H9 (cell line): Measurements from ENCODE around the gene THBS2. TPM values are rescaled to one million over a fixed set of nuclear protein-coding genes. Genes with fewer than 3 reads are reported as not detected.

Experiments used
- DNase-seq: peaks from one replicate; pipeline ENCODE4 v3.0.0-alpha.2; 2017
- H2AFZ ChIP-seq: one replicate; pipeline ENCODE4 v1.6.1; 2013; ENCODE audit warnings: mild to moderate bottlenecking, low read length, control low read depth, moderate library complexity
- H2AK5ac ChIP-seq: 2 replicates; pipeline ENCODE4 v1.6.1; 2013; ENCODE audit warnings: low read length, control low read depth, mixed read lengths; ENCODE audit not compliant: insufficient read length
- H2BK120ac ChIP-seq: one replicate; pipeline ENCODE4 v1.6.1; 2013; ENCODE audit warnings: low read depth, mild to moderate bottlenecking, low read length, control low read depth, inconsistent platforms; ENCODE audit not compliant: poor library complexity, severe bottlenecking
- H2BK12ac ChIP-seq: 2 replicates; pipeline ENCODE4 v1.6.1; 2013; ENCODE audit warnings: low read length, control low read depth, mixed read lengths, low read depth; ENCODE audit not compliant: insufficient read length
- H2BK15ac ChIP-seq: 2 replicates; pipeline ENCODE4 v1.6.1; 2013; ENCODE audit warnings: low read depth, low read length, control low read depth
- H2BK20ac ChIP-seq: one replicate; pipeline ENCODE4 v1.6.1; 2013; ENCODE audit warnings: low read depth, mild to moderate bottlenecking, low read length, control low read depth, inconsistent platforms; ENCODE audit not compliant: poor library complexity, severe bottlenecking
- H2BK5ac ChIP-seq: 2 replicates; pipeline ENCODE4 v1.6.1; 2013; ENCODE audit warnings: low read length, control low read depth, mixed read lengths; ENCODE audit not compliant: insufficient read length
- H3K14ac ChIP-seq: 2 replicates; pipeline ENCODE4 v1.6.1; 2013; ENCODE audit warnings: low read length, control low read depth; ENCODE audit not compliant: insufficient read depth
- H3K18ac ChIP-seq: 2 replicates; pipeline ENCODE4 v1.6.1; 2013; ENCODE audit warnings: low read depth, mild to moderate bottlenecking, mixed read lengths, low read length, control low read depth; ENCODE audit not compliant: insufficient read length
- H3K23ac ChIP-seq: 2 replicates; pipeline ENCODE4 v1.6.1; 2013; ENCODE audit warnings: low read length, control low read depth, mixed read lengths, low read depth; ENCODE audit not compliant: insufficient read length
- H3K23me2 ChIP-seq: 2 replicates; pipeline ENCODE4 v1.6.1; 2013; ENCODE audit warnings: low read depth, mild to moderate bottlenecking, mixed read lengths, low read length, control low read depth; ENCODE audit not compliant: insufficient read length, poor library complexity, severe bottlenecking
- H3K27ac ChIP-seq: 2 replicates; pipeline ENCODE4 v1.5.1; 2013; ENCODE audit warnings: low read length, control low read depth, mixed read lengths, low read depth; ENCODE audit not compliant: insufficient read length
- H3K27me3 ChIP-seq: 2 replicates; pipeline ENCODE4 v1.6.1; 2013; ENCODE audit warnings: low read length, control low read depth, inconsistent platforms; ENCODE audit not compliant: insufficient read depth
- H3K4ac ChIP-seq: 2 replicates; pipeline ENCODE4 v1.6.1; 2013; ENCODE audit warnings: low read depth, mild to moderate bottlenecking, control low read depth, inconsistent platforms, low read length, moderate library complexity
- H3K4me1 ChIP-seq: 2 replicates; pipeline ENCODE4 v1.6.1; 2013; ENCODE audit warnings: low read length, control low read depth, inconsistent platforms; ENCODE audit not compliant: insufficient read depth
- H3K4me2 ChIP-seq: 2 replicates; pipeline ENCODE4 v1.6.1; 2013; ENCODE audit warnings: low read length, control low read depth, mixed read lengths; ENCODE audit not compliant: insufficient read length, insufficient read depth
- H3K56ac ChIP-seq: 2 replicates; pipeline ENCODE4 v1.6.1; 2013; ENCODE audit warnings: low read depth, mild to moderate bottlenecking, mixed read lengths, low read length, control low read depth; ENCODE audit not compliant: insufficient read length
- H3K79me1 ChIP-seq: 2 replicates; pipeline ENCODE4 v1.6.1; 2013; ENCODE audit warnings: low read depth, mild to moderate bottlenecking, moderate library complexity, low read length, control low read depth, inconsistent platforms; ENCODE audit not compliant: insufficient read depth, poor library complexity, severe bottlenecking
- H3K79me2 ChIP-seq: 2 replicates; pipeline ENCODE4 v1.6.1; 2013; ENCODE audit warnings: low read length, control low read depth, inconsistent platforms; ENCODE audit not compliant: insufficient read depth
- H3K9ac ChIP-seq: 2 replicates; pipeline ENCODE4 v1.6.1; 2013; ENCODE audit warnings: low read length, control low read depth, mixed read lengths; ENCODE audit not compliant: insufficient read length; ENCODE audit errors: extremely low read depth
- H3K9me3 ChIP-seq: one replicate; pipeline ENCODE4 v1.6.1; 2013; ENCODE audit warnings: low read depth, low read length, inconsistent platforms; ENCODE audit not compliant: control insufficient read depth
- H3T11ph ChIP-seq: one replicate; pipeline ENCODE4 v1.6.1; 2013; ENCODE audit warnings: mild to moderate bottlenecking, low read length, control low read depth, inconsistent platforms
- H4K20me1 ChIP-seq: one replicate; pipeline ENCODE4 v1.6.1; 2013; ENCODE audit not compliant: control insufficient read depth, insufficient read length, insufficient read depth
- H4K5ac ChIP-seq: 2 replicates; pipeline ENCODE4 v1.6.1; 2013; ENCODE audit warnings: low read depth, mild to moderate bottlenecking, mixed read lengths, low read length, control low read depth; ENCODE audit not compliant: insufficient read length
- H4K8ac ChIP-seq: replicated peaks from 2 replicates; pipeline ENCODE4 v1.6.1; 2013; ENCODE audit warnings: low read length, control low read depth, mixed read lengths, low read depth; ENCODE audit not compliant: insufficient read length
- H4K91ac ChIP-seq: 2 replicates; pipeline ENCODE4 v1.6.1; 2013; ENCODE audit warnings: low read depth, mild to moderate bottlenecking, moderate library complexity, mixed read lengths, low read length, control low read depth; ENCODE audit not compliant: insufficient read length
- H3K27ac Mint-ChIP-seq, 3 experiments: 2 replicates in 2 of 3; 3 replicates in 1 of 3; pipeline ENCODE4 v1.8.0; 2020 to 2021; ENCODE audit warnings: mixed read lengths in 3 of 3, mild to moderate bottlenecking in 1 of 3, moderate library complexity in 1 of 3
- H3K27me3 Mint-ChIP-seq: 2 replicates; pipeline ENCODE4 v1.8.0; 2021; ENCODE audit warnings: low read depth, mild to moderate bottlenecking, moderate library complexity, mixed read lengths
- H3K36me3 Mint-ChIP-seq, 3 experiments: 2 replicates in 2 of 3; 3 replicates in 1 of 3; pipeline ENCODE4 v1.8.0; 2020 to 2021; ENCODE audit warnings: low read depth in 3 of 3, mixed read lengths in 3 of 3; ENCODE audit not compliant: insufficient read depth in 1 of 3
- H3K4me1 Mint-ChIP-seq, 2 experiments: 2 replicates each; pipeline ENCODE4 v1.8.0; 2020; ENCODE audit warnings: mixed read lengths in 2 of 2
- H3K4me3 Mint-ChIP-seq, 2 experiments: 2 replicates in 1 of 2; 3 replicates in 1 of 2; pipeline ENCODE4 v1.8.0; 2020 to 2021; ENCODE audit warnings: mild to moderate bottlenecking in 2 of 2, mixed read lengths in 2 of 2, moderate library complexity in 1 of 2
- H3K9me3 Mint-ChIP-seq, 2 experiments: 2 replicates in 1 of 2; 3 replicates in 1 of 2; pipeline ENCODE4 v1.8.0; 2020; ENCODE audit warnings: mild to moderate bottlenecking in 2 of 2, mixed read lengths in 2 of 2, moderate library complexity in 1 of 2
- WGBS: extraction: QIAGEN DNeasy Blood & Tissue Kit; methylation state at CpG from one replicate; pipeline ENCODE4 v1.1.7; 2013; ENCODE audit warnings: missing lambda C conversion rate, low lambda C conversion rate, mixed read lengths; ENCODE audit not compliant: insufficient read length; ENCODE audit errors: extremely low coverage; 5-methylcytosine and 5-hydroxymethylcytosine counted together
- total RNA-seq: library from RNA; stranded (reverse); gene quantifications from 2 replicates; pipeline ENCODE4 v1.2.1, GENCODE V29; 2021
- TF ChIP-seq, protein P1 (sequence below): fragments of 200-600 bp; sonication (generic); conservative IDR thresholded peaks from 3 replicates; pipeline ENCODE4 v1.8.0; 2021; ENCODE audit warnings: antibody characterized with exemption, mild to moderate bottlenecking

Gene THBS2
- total RNA-seq, 1 experiment from 2014 or later: 14.7 TPM

DNA sequence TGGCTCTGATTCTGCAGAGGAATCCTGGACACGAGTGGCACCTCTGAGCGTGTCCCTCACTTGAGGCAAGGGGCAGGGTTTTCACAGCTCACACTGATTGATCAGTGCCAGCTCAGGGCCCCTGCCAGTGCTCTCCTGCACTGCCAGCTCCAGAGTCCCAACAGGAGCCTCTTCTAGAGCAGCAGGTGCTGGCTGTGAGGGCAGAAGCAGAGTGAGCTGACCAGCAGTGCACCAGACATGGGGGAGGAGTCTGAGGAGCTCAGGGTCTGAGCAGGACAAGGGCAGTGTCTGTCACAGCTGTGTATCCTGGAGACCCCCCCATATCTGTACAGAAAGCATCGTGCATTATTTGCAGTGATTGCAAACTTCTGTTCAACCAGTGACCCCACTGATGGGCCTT lies 31.5 kb upstream of the THBS2 start:
- Histone ChIP-seq H3T11ph (no peak overlapping the region), H3K27ac (no peak overlapping the region), H3K79me1 (no peaks in the 10 kb centered on the region), H4K5ac (no peak overlapping the region), H2BK5ac (no peak overlapping the region), H3K79me2 (no peaks in the 10 kb centered on the region), H4K8ac (no peak overlapping the region), H4K91ac (no peak overlapping the region), H3K18ac (no peak overlapping the region), H2BK12ac (no peak overlapping the region), H4K20me1 (no peaks in the 10 kb centered on the region), H3K9ac (no peak overlapping the region), H3K4ac (no peak overlapping the region), H2BK20ac (no peak overlapping the region), H3K27me3 (no peaks in the 10 kb centered on the region), H2BK120ac (no peak overlapping the region), H3K4me2 (no peak overlapping the region), H3K56ac (no peak overlapping the region), H3K23ac (no peak overlapping the region), H3K4me1 (no peaks in the 10 kb centered on the region), H2AFZ (no peak overlapping the region), H2AK5ac (no peak overlapping the region), H2BK15ac (no peak overlapping the region), H3K14ac (no peak overlapping the region), H3K9me3 (no peaks in the 10 kb centered on the region), H3K23me2 (no peaks in the 10 kb centered on the region)
- DNase-seq: no peak
- H3K4me3 Mint-ChIP-seq: no peak overlapping the region
- H3K9me3 Mint-ChIP-seq: no peaks in the 10 kb centered on the region
- WGBS: no CpG with 5 or more reads among the region's 3 CpGs
- H3K27me3 Mint-ChIP-seq: no peaks in the 10 kb centered on the region; the same call in none of the 2 replicates
- no peaks in the 10 kb centered on the region for H3K4me1 Mint-ChIP-seq
- H3K36me3 Mint-ChIP-seq: no peaks in the 10 kb centered on the region
- H3K27ac Mint-ChIP-seq: no peak overlapping the region
- TF ChIP-seq, protein P1, sequence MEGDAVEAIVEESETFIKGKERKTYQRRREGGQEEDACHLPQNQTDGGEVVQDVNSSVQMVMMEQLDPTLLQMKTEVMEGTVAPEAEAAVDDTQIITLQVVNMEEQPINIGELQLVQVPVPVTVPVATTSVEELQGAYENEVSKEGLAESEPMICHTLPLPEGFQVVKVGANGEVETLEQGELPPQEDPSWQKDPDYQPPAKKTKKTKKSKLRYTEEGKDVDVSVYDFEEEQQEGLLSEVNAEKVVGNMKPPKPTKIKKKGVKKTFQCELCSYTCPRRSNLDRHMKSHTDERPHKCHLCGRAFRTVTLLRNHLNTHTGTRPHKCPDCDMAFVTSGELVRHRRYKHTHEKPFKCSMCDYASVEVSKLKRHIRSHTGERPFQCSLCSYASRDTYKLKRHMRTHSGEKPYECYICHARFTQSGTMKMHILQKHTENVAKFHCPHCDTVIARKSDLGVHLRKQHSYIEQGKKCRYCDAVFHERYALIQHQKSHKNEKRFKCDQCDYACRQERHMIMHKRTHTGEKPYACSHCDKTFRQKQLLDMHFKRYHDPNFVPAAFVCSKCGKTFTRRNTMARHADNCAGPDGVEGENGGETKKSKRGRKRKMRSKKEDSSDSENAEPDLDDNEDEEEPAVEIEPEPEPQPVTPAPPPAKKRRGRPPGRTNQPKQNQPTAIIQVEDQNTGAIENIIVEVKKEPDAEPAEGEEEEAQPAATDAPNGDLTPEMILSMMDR: no peak
